ENCODE data around the gene PPM1L.
A peak's percentile ranks its signal among the peaks of the same experiment; 100 is the strongest.

The PPM1L gene

DNA sequence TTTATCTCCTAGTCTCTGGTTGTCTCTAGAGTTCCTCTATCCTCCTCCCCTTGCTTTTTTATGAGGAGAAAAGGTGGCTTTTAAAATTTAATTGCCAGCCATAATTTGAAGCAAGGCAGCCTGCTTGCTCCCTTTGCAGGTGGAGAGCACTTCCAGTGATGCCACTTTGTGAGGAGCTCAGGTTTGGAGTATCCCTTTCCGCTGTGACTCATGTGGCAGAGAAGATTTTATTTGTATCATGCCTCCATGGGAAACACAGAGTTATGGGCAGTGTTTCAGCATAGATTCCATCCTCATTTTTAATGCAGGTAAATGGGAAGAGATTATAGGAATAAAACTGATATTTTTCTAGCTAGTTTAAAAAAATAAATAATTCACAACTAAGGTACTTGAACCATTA, 7.0 kb downstream of the PPM1L start:
- DNase-seq (ENCODE audit: low read depth, low spot score), result no peak

DNA sequence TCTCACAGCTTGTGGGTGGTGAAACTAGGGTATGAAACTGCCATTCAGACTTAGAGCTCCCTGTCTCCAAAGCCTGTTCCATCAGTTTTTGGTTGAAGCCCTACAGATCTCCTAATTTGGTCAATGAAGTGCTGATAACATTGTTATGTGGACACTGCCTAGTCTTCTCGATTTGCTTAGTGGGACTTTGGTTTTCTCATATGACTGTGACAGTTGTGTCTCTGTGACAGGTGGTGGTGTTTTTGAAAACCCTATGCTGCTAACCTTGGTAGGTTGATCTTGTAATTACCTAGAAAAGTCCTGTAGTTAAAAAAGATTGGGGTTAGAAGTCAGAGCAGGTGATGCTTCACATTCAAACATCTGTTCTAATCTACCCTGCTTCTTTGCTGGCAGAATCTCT, 9.2 kb downstream of the PPM1L start:
- no peak for DNase-seq (ENCODE audit: low read depth, low spot score)

DNA sequence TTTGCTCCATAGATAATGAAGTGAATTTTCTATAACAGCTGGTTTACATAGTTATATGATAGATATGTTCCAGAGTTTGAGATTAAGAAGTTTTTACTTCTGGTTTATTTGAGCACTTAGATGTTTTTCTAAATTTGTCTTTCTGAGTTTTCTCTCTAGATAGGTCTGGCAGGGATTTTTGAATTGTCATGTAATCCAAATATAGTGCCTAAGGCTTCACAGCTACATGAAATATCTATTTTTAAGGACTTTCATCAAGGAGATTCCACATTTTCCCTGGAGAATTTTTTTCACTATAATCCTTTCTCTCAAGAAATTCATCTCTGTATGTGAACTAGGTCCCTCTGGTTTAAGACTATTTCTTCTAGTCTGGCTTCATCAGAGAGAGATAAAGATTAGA, 12.0 kb downstream of the PPM1L start:
- DNase-seq (ENCODE audit: low read depth, low spot score), result no peak

DNA sequence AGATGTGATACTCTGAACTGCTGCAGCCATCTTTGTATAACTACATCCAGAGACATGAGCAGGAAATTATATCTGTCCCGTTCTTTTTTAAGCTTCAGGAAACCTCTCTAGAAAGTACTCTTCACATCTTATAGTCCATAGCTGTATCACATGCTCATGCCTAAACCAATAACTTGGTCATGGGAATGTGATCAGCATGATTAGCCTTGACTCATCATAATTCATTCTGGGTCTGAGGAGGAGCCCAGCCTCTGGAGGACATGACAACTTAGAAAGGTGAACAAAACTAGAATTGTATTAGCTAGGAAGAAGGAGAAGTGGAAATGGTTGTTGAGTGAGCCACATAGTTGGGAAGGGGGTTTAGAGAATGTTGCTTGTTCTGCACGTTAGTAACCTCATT, 12.9 kb downstream of the PPM1L start:
- DNase-seq (ENCODE audit: low read depth, low spot score), result no peak

DNA sequence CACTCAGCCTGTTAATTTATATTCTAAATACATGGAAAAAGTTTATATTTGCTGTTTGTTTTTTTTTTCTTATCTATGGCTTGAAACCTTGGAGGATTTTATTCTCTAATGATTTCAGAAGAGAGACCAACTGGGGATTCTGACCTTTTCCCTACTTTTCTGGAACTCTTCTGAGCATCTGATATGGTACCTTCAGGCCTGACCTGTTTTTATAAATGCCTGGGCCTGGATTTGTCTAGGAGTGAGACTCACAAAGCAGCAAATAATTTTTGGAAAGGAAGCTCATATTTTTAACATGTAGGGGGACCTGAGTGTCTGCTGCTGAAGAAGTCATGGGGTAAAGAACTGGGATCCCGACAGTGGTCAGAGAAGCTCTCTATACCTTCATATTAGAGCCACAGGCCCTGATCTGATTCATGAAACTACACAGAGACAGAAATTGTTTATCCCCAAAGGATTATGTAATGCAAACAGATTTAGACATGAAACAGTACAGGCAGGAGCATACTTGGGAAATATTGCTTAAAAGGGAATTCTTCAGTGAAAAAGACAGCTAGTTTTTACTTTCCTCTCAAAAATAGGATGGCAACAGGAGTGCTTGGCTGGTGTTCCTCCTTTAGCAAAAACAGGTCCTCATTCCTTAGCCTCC, 15.9 kb downstream of the PPM1L start:
- DNase-seq (ENCODE audit: low read depth, low spot score), result no peak

DNA sequence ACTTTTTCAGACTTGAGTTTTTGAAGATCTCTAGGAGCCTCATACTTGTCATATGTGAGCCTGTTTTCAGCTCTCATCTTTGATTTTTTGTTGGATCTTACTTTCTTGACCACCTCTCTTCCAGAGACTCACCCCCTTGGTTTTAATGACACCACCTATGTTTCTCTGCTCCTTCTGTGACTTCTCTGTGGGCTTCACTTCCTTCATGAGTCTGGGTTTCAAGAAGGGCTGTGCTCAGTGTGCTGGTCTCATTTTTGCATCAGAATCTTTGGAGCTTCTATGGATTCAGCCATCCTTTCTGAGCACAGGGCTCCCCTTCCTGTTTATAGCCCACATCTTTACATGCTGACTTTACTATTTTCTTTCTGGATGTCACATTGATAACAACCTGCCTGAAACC, 17.7 kb downstream of the PPM1L start:
- no peak for DNase-seq (ENCODE audit: low read depth, low spot score)

DNA sequence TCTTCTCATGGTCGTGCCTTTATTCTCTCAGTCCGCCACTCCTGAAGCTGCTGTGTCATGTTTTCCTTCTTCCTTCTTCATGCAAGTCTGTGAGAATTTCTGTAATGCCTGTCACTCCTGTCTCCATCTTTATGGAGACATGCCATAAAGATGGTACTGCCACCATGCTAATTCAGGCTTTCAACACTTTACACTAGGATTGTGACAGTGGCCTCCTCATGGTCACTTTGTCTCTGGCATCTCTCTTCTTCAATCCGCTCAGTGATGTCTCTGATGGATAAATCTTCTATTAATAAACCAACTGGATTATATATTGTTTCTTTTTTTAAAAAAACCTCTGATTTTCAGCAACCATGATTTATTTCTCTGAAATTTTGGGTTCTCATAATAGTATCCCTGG, 18.1 kb downstream of the PPM1L start:
- no peak for DNase-seq (ENCODE audit: low read depth, low spot score)

DNA sequence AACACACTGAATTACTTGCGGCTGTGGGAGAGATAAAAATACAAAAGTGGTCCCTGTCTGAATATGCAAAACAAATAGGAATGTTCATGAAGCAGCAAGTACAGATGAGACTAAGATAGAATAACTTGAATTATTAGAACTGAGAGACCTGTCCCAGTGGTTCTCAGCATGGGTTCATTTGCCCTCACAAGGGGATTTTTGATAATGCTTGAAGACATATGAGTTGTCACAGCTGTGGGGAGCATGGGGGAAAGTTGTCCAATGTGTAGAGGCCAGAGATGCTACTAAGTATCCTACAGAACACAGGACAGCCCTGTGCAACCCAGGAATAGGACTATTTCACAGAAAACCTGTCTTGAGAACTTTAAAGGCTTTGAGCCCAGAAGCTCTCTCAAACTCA, 22.4 kb downstream of the PPM1L start:
- no peak for DNase-seq (ENCODE audit: low read depth, low spot score)

DNA sequence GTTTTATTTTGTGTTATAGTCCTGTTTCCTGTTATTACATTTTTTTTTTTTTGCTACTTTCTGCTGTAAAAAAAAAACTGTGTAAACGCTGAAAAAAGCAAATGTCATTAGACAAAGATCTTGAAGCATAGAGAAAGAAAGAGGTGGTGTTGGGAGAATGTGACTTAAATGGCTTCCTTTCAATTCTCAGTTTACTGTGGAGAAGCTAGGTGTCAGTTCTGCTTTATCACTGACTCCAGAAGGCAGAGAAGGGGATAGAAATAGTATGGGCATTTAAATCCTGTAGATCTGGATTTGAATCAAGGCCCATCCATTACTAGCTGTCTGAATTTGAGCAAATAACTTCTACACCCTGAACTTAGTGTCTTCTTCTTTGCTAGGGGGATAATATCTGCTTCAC, 23.0 kb downstream of the PPM1L start:
- DNase-seq (ENCODE audit: low read depth, low spot score), result no peak

DNA sequence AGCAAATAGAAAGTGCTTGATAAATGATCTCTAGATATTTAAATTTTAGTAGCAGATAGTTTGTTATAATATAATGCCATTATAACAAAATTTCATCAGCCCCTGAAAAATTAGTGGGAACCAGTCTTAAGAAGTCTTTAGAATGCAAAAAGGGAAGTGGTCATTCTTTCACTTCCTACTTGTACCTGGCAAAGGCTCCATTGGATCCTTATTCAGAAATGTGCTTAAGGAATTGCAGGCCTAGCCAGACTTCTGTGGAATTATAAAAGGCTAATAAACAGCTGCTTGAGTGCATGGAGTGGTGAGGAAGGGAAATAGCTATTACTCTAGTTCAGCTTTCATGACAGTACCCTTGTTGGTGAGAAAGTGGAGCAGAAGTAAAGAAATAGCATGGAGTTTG, 24.2 kb downstream of the PPM1L start:
- DNase-seq (ENCODE audit: low read depth, low spot score), result no peak

DNA sequence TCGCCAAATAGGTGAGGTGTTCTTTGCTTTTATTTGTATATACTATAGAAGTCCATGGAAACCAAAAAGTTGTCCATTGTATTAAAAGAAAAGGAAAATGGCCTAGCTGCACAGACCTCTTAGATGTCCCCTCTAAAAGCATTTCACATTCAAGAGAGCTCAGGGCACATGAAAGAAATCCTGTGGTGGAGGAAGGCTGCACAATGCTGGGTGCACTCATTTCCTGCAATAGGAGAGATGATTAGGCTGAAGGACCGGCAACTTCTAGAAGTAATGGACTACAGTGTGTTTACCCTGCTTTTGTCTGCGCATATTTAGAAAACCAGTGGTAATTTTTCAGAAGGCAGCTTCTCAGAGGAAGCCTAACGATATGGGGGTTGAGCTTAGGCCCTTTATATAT, 25.4 kb downstream of the PPM1L start:
- DNase-seq (ENCODE audit: low read depth, low spot score), result no peak

DNA sequence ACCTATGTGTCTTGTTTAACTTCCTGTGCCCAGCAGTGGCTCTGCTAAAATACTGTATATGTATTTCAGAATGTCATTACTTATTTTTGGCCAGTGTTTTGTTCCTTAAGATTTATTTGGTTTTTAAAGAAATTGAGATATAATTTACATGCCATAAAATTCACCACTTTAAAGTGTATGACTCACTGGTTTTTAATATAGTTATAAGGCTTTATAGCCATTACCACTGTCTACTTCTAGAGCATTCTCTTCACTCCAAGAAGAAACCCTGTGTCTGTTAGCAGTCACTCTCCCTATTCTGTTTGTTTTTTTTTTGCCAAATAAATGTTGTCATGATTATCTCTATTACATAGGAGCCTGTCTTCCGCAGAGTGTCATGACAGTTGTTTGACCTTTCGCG, 25.8 kb downstream of the PPM1L start:
- no peak for DNase-seq (ENCODE audit: low read depth, low spot score)

DNA sequence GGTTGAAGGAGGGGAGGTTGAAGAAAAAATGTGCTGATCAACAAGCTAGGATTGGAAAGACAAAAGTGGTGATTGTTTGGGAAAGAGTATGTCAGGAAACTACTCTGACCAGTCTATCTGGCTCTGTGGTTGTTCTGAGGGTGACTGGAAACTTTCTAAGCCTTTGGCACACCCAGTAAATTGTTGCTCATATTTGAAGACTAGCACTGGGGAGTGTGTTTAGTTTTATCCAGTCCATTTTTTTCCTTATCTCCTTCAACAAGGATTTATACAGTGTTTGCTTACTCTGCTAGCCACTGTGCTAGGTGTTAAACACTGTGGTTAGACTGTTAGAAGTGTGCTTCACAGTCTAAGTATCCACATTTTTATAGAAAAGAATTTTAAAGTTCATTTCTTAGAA, 28.8 kb downstream of the PPM1L start:
- DNase-seq (ENCODE audit: low read depth, low spot score), result peak; percentile 40

DNA sequence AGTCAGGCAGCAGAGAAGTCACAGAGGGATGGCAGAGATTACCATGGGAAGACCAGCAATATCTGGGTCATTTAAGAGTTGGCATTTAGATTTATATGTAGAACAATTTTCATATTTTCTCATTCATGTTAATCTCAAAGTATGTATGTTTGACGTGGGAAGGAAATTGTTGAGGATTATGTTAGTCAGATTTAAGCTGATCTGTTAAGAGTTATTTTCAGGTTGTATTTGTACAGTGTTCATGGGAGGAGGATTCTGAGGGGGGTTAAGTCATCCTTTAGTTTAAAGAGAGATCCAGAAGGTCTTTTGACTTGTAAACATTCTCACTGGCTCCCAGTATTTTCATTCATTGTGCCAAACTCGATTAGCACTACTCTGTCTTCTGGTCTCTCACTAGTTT, 34.7 kb downstream of the PPM1L start:
- DNase-seq (ENCODE audit: low read depth, low spot score), result no peak

DNA sequence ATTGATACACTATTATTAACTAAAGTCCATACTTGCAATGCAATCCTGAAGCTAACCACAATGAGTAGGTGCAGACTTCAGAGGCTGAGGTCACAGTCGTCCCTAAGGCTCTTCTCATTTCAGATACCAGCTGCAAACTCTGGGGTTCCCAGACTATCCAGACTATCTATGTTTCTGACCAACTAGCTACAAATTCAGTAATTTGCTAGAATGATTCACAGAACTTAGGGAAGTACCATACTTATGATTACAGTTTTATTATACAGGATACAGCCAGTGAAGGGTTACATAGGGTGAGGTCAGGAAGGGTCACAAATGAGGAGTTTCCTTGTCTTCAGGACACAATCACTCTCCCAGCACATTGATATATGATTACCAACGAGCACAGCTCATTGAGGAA, 36.5 kb downstream of the PPM1L start:
- DNase-seq (ENCODE audit: low read depth, low spot score), result no peak

DNA sequence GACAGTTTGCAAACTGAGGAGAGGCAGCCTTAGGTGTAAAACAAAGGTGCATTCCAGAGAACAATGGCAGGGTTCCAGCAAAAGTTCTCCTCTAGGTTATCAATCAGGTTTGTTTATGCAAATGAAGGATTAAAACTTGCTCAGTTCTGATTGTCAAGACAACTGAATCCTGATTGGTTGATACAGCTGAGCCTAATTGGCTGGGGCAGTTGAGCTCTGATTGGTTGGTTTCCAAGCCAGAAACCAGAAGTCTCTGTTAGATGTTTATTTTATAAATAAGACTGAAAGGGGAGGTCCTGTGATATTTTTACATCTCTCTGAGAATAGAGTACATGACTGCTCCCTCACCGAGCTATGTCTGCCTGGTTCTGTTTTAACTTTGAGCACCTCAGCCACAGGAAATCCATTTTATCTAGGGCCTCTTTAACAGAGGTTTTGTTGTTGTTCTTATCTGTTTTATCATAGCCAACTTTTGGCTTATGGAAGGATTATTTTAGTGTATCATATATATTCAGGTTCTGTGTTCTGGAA, 37.8 kb downstream of the PPM1L start:
- DNase-seq (ENCODE audit: low read depth, low spot score), result no peak

DNA sequence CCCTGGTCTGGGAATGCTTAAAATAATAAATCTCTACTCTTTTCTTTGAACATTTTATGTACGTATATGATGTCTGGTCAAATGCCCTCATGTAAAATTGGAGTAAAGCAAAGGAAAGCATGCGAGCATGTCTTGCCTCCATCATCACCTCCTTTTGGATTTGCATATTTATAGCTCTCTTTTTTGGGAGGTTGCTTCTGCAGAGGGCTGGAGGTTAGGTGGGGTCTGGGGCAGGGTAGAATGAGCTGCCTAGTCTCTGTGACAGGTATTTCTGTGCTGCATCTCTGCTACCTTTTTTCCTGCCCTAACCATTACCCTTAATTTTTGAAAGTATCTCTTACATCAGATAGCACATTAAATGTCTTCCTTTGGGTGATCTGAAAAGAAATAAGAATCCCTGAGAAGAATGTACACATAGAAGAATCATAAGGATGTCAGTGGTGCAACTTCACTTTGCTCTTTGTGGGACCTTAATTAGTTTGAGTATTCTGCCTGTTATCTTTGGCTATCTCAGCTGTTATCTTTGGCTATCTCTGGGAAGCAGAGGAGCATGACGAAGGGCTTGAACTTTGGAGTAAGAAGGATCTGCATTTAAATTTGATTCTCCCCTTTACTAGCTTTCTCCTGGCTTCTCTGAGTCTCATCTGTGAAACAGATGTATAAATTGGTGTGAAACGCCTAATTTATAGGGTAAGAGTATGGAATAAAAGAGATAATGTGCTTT, 40.2 kb downstream of the PPM1L start:
- DNase-seq (ENCODE audit: low read depth, low spot score), result peak; percentile 12

DNA sequence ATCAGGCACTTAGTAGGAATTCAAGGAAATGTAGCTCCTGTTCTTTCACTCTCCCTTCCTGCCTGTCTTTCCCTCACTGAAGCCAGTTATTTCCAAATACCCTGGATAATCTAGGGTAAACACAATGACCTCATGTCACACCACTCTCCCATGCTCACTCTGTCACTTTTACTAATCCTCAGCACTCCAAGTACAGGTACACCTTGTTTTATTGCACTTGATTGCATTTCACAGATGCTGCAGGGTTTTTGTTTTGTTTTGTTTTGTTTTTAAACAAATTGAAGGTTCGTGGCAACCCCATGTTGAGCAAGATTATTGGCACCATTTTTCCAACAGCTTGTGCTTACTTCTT, 40.8 kb downstream of the PPM1L start:
- DNase-seq (ENCODE audit: low read depth, low spot score), result peak; percentile 21

DNA sequence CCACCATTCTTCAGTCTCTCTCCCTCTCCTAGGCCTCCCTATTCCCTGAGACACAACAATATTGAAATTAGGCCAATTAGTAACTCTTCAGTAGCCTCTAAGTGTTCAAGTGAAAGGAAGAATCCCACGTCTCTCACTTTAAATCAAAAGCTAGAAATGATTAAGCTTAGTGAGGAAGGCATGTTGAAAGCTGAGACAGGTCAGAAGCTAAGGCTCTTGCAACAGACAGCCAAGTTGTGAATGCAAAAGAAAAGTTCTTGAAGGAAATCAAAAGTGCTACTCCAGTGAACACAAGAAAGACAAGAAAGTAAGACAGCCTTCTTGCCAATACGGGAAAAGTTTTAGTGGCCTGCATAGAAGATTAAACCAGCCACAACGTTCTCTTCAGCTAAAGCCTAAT, 41.3 kb downstream of the PPM1L start:
- no peak for DNase-seq (ENCODE audit: low read depth, low spot score)

DNA sequence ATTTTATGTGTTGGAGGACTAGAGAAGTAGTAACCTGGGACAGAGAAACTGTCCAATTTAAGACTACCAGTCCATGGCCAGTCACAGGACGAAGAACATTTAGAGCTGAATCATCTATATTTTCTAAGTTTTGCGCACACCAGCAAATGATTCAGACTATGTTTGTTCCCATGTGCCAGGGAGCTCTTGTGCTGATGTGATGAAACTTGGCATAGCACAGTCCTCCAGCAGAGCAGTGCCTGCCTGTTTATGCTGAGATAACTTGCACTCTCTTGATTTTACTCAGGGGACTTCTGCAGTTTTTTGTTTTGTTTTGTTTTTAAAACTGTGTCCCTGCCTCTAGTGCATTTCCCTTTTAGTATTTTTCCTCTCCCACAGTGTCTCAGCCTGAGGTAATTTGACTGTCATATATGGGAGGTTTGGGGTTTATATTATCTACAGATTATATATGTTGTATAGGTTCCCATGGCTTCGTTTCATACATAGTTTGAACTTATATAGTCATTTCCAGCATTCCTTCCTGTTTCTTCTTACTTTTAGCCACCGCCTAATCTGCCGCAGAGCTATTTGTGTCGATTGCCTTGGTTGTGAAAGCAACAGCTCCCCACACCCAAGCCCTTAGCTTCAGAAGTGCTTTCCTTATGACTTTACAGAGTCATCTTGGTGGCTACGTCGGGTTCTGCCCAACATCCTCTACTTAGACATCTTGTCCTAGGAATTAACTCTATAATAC, 45.5 kb downstream of the PPM1L start:
- no peak for DNase-seq (ENCODE audit: low read depth, low spot score)

DNA sequence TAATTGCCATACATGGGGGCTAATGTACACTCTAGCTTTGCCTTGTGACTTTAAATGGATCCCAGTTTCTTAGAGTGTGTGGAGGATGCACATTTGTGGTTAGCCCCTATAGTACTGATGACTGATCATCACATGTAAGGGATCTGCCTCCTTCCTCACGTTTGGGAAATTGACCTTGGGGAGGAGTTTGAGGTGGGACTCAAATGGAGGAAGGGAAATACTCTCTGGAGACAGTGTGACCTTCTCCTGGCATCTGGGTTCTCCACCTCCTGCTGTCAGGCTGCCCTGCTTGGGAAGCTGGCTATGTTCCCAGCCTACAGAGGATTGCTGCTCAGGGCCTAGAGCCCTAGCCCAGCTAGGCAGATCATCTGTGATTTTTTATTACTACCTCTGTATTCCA, 48.7 kb downstream of the PPM1L start:
- DNase-seq (ENCODE audit: low read depth, low spot score), result no peak

DNA sequence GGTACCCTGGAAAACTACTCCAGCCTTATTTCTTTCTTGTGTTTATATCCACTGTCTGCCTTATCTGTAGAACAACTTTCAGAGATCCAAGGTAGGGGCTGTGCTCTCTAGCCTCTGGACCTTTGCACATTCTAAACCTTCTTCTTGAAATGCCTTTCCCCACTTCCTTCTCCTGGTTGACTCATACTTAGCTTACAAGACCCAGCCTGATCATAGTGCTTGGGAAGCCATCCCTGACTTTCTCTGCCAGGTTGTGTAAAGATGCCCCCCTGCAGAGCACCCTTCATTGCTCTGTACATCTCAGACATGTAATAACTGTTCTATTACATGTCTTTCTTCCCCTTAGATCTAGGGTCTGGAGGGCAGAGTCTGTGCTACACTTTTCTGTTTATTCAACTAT, 50.1 kb downstream of the PPM1L start:
- no peak for DNase-seq (ENCODE audit: low read depth, low spot score)

DNA sequence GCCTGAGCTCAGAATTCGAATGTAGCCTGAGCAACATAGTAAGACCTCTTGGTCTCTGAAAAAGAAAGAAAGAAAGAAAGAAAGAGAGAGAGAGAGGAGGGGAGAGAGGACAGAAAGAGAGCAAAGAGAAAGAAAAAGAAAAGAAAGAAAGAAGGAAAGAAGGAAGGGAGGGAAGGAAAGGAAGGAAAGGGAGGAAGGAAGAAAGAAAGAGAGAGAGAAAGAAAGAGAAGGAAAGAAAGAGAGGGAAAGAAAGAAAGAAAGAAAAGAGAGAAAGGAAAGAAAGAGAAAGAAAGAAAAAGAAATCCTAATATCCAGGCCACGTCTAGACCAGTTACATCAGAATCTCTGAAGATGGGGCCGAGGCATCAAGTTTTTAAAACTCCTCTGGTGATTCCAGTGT, 50.7 kb downstream of the PPM1L start:
- DNase-seq (ENCODE audit: low read depth, low spot score), result no peak
